ENCODE data around the gene DHX15. TPM values are rescaled to one million over a fixed set of nuclear protein-coding genes. Genes with fewer than 3 reads are reported as not detected.

The DHX15 gene
- total and polyA plus RNA-seq, 9 of the 15 experiments (the other 6 are each of a cell fraction or from before 2014, with no cell fraction given): 165 to 287 (median 208) TPM

DNA sequence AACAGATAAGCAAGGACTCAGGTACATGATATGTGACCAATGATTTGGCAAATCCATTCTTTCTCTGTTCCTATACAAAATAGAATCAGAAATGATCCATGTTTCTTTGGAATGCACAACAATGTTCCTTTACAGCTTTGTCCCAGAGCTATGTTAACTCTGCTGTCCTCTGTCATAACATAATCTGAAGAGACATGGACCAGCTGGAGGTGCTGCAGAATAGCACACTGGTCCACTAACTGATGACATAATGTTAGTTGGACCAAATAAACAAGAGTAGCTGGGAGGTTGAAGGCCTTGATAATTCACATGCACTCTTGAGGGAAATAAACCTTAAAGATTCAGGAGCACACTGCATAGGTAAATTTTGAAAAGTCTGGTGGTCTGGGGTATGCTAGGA is 23.0 kb upstream of the DHX15 start:
- Histone ChIP-seq H3K27ac (ENCODE audit: extremely low read depth, low read depth, low read length) (no peak overlapping the region), H3K9ac (ENCODE audit: insufficient read depth in 1 of 2, low read depth in 2 of 2, low read length in 2 of 2) (no peak overlapping the region), H3K4me1 (replicated peaks in 1 of 2; ENCODE audit: control insufficient read depth in 2 of 2, insufficient read depth in 2 of 2, low read length in 2 of 2) (no peaks in the 10 kb centered on the region), H3K9me1 (ENCODE audit: control insufficient read depth, insufficient read depth, low read length) (no peaks in the 10 kb centered on the region), H3K4me2 (ENCODE audit: insufficient read depth, low read length) (no peak overlapping the region), H3K36me3 (ENCODE audit: control insufficient read depth, insufficient read depth, low read length) (no peaks in the 10 kb centered on the region), H3K27me3 (ENCODE audit: control insufficient read depth in 2 of 2, insufficient read depth in 2 of 2, low read length in 2 of 2) (peaks cover 5 to 10% of the 10 kb centered on the region in 2 experiments), H3K9me3 (replicated peaks; ENCODE audit: control insufficient read depth, insufficient read depth, low read depth, low read length) (no peaks in the 10 kb centered on the region), H3K4me3 (no peak overlapping the region), H4K20me1 (replicated peaks; ENCODE audit: control insufficient read depth, insufficient read depth, low read length) (no peaks in the 10 kb centered on the region), H3K79me2 (ENCODE audit: control insufficient read depth, insufficient read depth, low read length) (no peaks in the 10 kb centered on the region), H2AFZ (ENCODE audit: low read depth, low read length) (no peak overlapping the region)
- POLR2A ChIA-PET: no interaction called here
- CTCF ChIA-PET (ENCODE audit: low intra/inter-chr PET ratio): no interaction called here
- intact Hi-C loops (cut with micrococcal nuclease): no loop called here
- BruUV-seq (replicated peaks): no TSS peak
- ATAC-seq: no peak
- no peak for DNase-seq (ENCODE audit: extremely low read depth in 1 of 4, low spot score in 3 of 4)
- no peak for FAIRE-seq
- in situ Hi-C loops (cut with MboI): no loop called here
- TF ChIP-seq MCM2 (IDR thresholded peaks at IDR 0.05; ENCODE audit: low read depth) (no peak), ZNF695 (CRISPR knock-in tag; IDR thresholded peaks at IDR 0.05) (no peak), ZNF354B (CRISPR knock-in tag; IDR thresholded peaks at IDR 0.05) (no peak), PTTG1 (tag; IDR thresholded peaks at IDR 0.05; ENCODE audit: low read depth) (no peak), DDX20 (tag; IDR thresholded peaks at IDR 0.05; ENCODE audit: low read depth) (no peak), SIRT6 (IDR thresholded peaks at IDR 0.05; ENCODE audit: low read depth, low read length) (no peak), ZNF830 (CRISPR knock-in tag; IDR thresholded peaks at IDR 0.05) (no peak), ZNF324 (CRISPR knock-in tag; IDR thresholded peaks at IDR 0.05) (no peak), ZNF766 (CRISPR knock-in tag; conservative IDR thresholded peaks at IDR 0.05) (no peak), RBM17 (IDR thresholded peaks at IDR 0.05; ENCODE audit: borderline replicate concordance, low read depth, low read length) (no peak), U2AF1 (optimal IDR thresholded peaks at IDR 0.05; ENCODE audit: low read depth, low read length) (no peak), GTF2F1 (IDR thresholded peaks at IDR 0.05; ENCODE audit: low read depth, low read length) (no peak), PCBP2 (IDR thresholded peaks at IDR 0.05; ENCODE audit: low read depth, low read length, poor library complexity, severe bottlenecking) (no peak)
- TF ChIP-seq, protein P1, sequence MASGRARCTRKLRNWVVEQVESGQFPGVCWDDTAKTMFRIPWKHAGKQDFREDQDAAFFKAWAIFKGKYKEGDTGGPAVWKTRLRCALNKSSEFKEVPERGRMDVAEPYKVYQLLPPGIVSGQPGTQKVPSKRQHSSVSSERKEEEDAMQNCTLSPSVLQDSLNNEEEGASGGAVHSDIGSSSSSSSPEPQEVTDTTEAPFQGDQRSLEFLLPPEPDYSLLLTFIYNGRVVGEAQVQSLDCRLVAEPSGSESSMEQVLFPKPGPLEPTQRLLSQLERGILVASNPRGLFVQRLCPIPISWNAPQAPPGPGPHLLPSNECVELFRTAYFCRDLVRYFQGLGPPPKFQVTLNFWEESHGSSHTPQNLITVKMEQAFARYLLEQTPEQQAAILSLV (tag; IDR thresholded peaks at IDR 0.05): no peak
- TF ChIP-seq, protein P2, sequence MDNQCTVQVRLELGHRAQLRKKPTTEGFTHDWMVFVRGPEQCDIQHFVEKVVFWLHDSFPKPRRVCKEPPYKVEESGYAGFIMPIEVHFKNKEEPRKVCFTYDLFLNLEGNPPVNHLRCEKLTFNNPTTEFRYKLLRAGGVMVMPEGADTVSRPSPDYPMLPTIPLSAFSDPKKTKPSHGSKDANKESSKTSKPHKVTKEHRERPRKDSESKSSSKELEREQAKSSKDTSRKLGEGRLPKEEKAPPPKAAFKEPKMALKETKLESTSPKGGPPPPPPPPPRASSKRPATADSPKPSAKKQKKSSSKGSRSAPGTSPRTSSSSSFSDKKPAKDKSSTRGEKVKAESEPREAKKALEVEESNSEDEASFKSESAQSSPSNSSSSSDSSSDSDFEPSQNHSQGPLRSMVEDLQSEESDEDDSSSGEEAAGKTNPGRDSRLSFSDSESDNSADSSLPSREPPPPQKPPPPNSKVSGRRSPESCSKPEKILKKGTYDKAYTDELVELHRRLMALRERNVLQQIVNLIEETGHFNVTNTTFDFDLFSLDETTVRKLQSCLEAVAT (IDR thresholded peaks at IDR 0.05): no peak
- TF ChIP-seq, protein P3, sequence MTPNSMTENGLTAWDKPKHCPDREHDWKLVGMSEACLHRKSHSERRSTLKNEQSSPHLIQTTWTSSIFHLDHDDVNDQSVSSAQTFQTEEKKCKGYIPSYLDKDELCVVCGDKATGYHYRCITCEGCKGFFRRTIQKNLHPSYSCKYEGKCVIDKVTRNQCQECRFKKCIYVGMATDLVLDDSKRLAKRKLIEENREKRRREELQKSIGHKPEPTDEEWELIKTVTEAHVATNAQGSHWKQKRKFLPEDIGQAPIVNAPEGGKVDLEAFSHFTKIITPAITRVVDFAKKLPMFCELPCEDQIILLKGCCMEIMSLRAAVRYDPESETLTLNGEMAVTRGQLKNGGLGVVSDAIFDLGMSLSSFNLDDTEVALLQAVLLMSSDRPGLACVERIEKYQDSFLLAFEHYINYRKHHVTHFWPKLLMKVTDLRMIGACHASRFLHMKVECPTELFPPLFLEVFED (CRISPR knock-in tag; conservative IDR thresholded peaks at IDR 0.05): no peak
- TF ChIP-seq, protein P4, sequence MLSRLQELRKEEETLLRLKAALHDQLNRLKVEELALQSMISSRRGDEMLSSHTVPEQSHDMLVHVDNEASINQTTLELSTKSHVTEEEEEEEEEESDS (CRISPR knock-in tag; IDR thresholded peaks at IDR 0.05): no peak

All from K562 (cell line).